ENCODE results near the gene KLHL21. TPM values are rescaled to one million over a fixed set of nuclear protein-coding genes. Genes with fewer than 3 reads are reported as not detected.
A peak's percentile ranks its signal among the peaks of the same experiment; 100 is the strongest.

Gene KLHL21
- total and polyA plus RNA-seq, 8 donors = 10.8 to 31.3 (median 16.8) TPM

GRCh38 chr1:6613361-6614018 is 10.8 kb upstream of the KLHL21 start, which contains the start of gene PHF13:
Gene PHF13, plus strand, starts transcription at chr1:6613731. Its CDS starts 336 bp downstream, at chr1:6614067.
- TF ChIP-seq CTCF (IDR thresholded peaks at IDR 0.05) = no peak
- Histone ChIP-seq H3K36me3 (no peaks in the 10 kb centered on the region), H3K9me3 (no peaks in the 10 kb centered on the region), H3K27me3 (no peaks in the 10 kb centered on the region), H3K4me1 (peaks cover 6 to 9% (median 8%) of the 10 kb centered on the region in 3 donors), H3K4me3 (peak within 1 kb of the TSS; percentile 86 to 97 (median 91)), H3K27ac (peak within 1 kb of the TSS; percentile 79 to 94 (median 87))
- ATAC-seq (peak; percentile 94 to 97 (median 94)), FAIRE-seq (no peak), DNase-seq (peak; percentile 99 to 100 (median 100))
- intact Hi-C loops (cut with DNase I) = no loop called here
- 0 to 1% methylated on average over 16 to 84 of the region's 84 CpGs for WGBS, 2 donors

GRCh38 chr1:6612641-6613360 is 10.1 kb upstream of the KLHL21 start:
- H3K9me3 ChIP-seq = no peaks in the 10 kb centered on the region
- no peak for TF ChIP-seq CTCF (IDR thresholded peaks at IDR 0.05)
- ATAC-seq = peak; percentile 56 to 71 (median 64)
- WGBS, 2 donors = 0% methylated on average over 39 to 67 of the region's 67 CpGs
- peaks cover 6 to 9% (median 8%) of the 10 kb centered on the region in 3 donors for H3K4me1 ChIP-seq
- FAIRE-seq = no peak
- intact Hi-C loops (cut with DNase I) = no loop called here
- peak overlapping the region; percentile 52 to 97 (median 88) for H3K4me3 ChIP-seq
- H3K27me3 ChIP-seq = no peaks in the 10 kb centered on the region
- H3K36me3 ChIP-seq = no peaks in the 10 kb centered on the region
- DNase-seq = peak in 5 of 6 donors; percentile 53 to 79 (median 62)
- peak overlapping the region; percentile 69 to 94 (median 86) for H3K27ac ChIP-seq

- no peaks in the 10 kb centered on the region for H3K27me3 ChIP-seq
- TF ChIP-seq CTCF (IDR thresholded peaks at IDR 0.05) = no peak
- DNase-seq = peak in 4 of 6 donors; percentile 48 to 61 (median 56)
- WGBS, 2 donors = 52 to 57% methylated on average over 19 of the region's 19 CpGs
- no peaks in the 10 kb centered on the region for H3K36me3 ChIP-seq
- intact Hi-C loops (cut with DNase I) = no loop called here
- peak overlapping the region; percentile 94 to 99 (median 96) for H3K27ac ChIP-seq
- no peak for FAIRE-seq
- peaks cover 0 to 29% (median 8%) of the 10 kb centered on the region in 3 donors for H3K4me1 ChIP-seq
- no peak for ATAC-seq
- peak overlapping the region in 3 of 4 donors; percentile 63 to 95 (median 83) for H3K4me3 ChIP-seq
- no peaks in the 10 kb centered on the region for H3K9me3 ChIP-seq
These were observed 1.4 kb upstream of the KLHL21 start for GRCh38 chr1:6603915-6604558.

GRCh38 chr1:6603238-6603914 is 707 bp upstream of the KLHL21 start:
- Histone ChIP-seq H3K27ac (peak overlapping the region; percentile 94 to 99 (median 96)), H3K4me1 (peaks cover 0 to 33% (median 8%) of the 10 kb centered on the region in 3 donors), H3K27me3 (no peaks in the 10 kb centered on the region), H3K9me3 (no peaks in the 10 kb centered on the region), H3K36me3 (peaks cover 0 to 5% (median 0%) of the 10 kb centered on the region in 3 donors), H3K4me3 (peak overlapping the region; percentile 63 to 95 (median 88))
- no peak for TF ChIP-seq CTCF (IDR thresholded peaks at IDR 0.05)
- ATAC-seq = peak; percentile 11 to 39 (median 22)
- no peak for FAIRE-seq
- peak; percentile 52 to 69 (median 64) for DNase-seq
- intact Hi-C loops (cut with DNase I) = no loop called here
- 1% methylated on average over 36 of the region's 36 CpGs for WGBS, 2 donors
